Effector memory CD4-positive, alpha-beta T cell (primary cell): ENCODE results near the gene TRIO.

ENCODE experiments used
- DNase-seq, 3 donors: peaks; one replicate each; pipeline ENCODE4 v3.0.0-alpha.2; 2020
- H3K27ac ChIP-seq: 2 replicates; pipeline ENCODE4 v1.7.0; 2013; ENCODE audit warnings: mild to moderate bottlenecking, low read length, moderate library complexity; ENCODE audit not compliant: insufficient read depth, poor library complexity, severe bottlenecking
- H3K27me3 ChIP-seq: replicated peaks from 2 replicates; pipeline ENCODE4 v1.7.0; 2013; ENCODE audit warnings: mild to moderate bottlenecking, low read length; ENCODE audit not compliant: insufficient read depth, control insufficient read depth, poor library complexity, severe bottlenecking
- H3K36me3 ChIP-seq: 2 replicates; pipeline ENCODE4 v1.7.0; 2013; ENCODE audit warnings: mild to moderate bottlenecking, low read length, moderate library complexity; ENCODE audit not compliant: control insufficient read depth, insufficient read depth
- H3K4me1 ChIP-seq: 2 replicates; pipeline ENCODE4 v1.7.0; 2013; ENCODE audit warnings: low read length, mild to moderate bottlenecking; ENCODE audit not compliant: control insufficient read depth, insufficient read depth, poor library complexity, severe bottlenecking
- H3K4me3 ChIP-seq: 2 replicates; pipeline ENCODE4 v1.7.0; 2013; ENCODE audit warnings: low read length, low read depth, mild to moderate bottlenecking; ENCODE audit not compliant: insufficient read depth, poor library complexity, severe bottlenecking
- H3K9me3 ChIP-seq: 2 replicates; pipeline ENCODE4 v1.7.0; 2013; ENCODE audit warnings: mild to moderate bottlenecking, low read length, moderate library complexity; ENCODE audit not compliant: control insufficient read depth

The TRIO gene

DNA sequence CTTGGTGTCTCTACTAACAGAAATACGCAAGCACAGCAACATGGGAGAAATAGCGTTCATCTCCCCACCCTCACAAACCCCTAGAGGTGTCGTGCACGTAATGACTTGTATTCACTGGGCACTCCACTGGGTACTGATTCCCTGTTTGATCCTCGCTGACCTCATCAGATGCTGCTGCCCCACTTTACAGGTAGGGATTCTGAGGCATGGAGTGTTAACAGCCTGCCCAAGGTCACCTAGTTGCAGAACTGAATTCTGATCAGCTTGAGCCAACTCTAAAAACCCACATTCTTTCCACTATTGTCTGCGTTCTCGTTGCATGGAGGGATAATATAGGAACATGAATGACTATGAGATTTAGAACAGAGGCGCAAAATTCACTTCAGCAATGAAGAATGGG lies 96.3 kb downstream of the TRIO start:
- H3K4me1 ChIP-seq = no peaks in the 10 kb centered on the region
- no peaks in the 10 kb centered on the region for H3K27me3 ChIP-seq
- no peak for DNase-seq
- no peak overlapping the region for H3K4me3 ChIP-seq
- H3K9me3 ChIP-seq = no peaks in the 10 kb centered on the region
- no peak overlapping the region for H3K27ac ChIP-seq
- H3K36me3 ChIP-seq = no peaks in the 10 kb centered on the region

- no peak for DNase-seq
- Histone ChIP-seq H3K9me3 (no peaks in the 10 kb centered on the region), H3K36me3 (no peaks in the 10 kb centered on the region), H3K4me1 (no peaks in the 10 kb centered on the region), H3K27me3 (no peaks in the 10 kb centered on the region), H3K4me3 (no peak overlapping the region), H3K27ac (no peak overlapping the region)
Measured at GRCh38 chr5:14239951-14240350, 96.8 kb downstream of the TRIO start.

GRCh38 chr5:14240359-14240758 lies 97.2 kb downstream of the TRIO start:
- DNase-seq = no peak
- H3K36me3 ChIP-seq = no peaks in the 10 kb centered on the region
- no peak overlapping the region for H3K4me3 ChIP-seq
- H3K27ac ChIP-seq = no peak overlapping the region
- H3K27me3 ChIP-seq = no peaks in the 10 kb centered on the region
- H3K4me1 ChIP-seq = no peaks in the 10 kb centered on the region
- H3K9me3 ChIP-seq = no peaks in the 10 kb centered on the region

- Histone ChIP-seq H3K27me3 (no peaks in the 10 kb centered on the region), H3K9me3 (no peaks in the 10 kb centered on the region), H3K4me3 (no peak overlapping the region), H3K4me1 (no peaks in the 10 kb centered on the region), H3K27ac (no peak overlapping the region), H3K36me3 (no peaks in the 10 kb centered on the region)
- DNase-seq = no peak
Measured at GRCh38 chr5:14241141-14241540, 98.0 kb downstream of the TRIO start.

DNA sequence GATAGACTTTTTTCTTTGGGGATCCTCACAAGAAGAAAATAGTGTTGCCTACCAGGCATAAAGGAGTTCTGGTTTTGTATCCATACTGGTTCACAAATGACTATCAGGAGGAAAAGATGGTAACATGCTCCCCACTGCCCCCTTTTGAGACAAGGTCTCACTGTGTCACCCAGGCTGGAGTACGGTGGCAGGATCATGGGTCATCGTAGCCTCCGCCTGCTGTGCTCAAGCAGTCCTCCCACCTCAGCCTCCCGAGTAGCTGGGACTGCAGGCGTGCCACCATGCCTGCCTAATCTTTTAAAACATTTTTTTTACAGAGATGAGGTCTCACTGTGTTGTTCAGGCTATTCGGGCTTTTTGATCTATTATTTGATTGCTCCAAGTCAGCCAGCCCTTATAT lies 99.3 kb downstream of the TRIO start:
- H3K4me1 ChIP-seq = no peaks in the 10 kb centered on the region
- H3K27ac ChIP-seq = no peak overlapping the region
- no peak for DNase-seq
- H3K36me3 ChIP-seq = no peaks in the 10 kb centered on the region
- H3K9me3 ChIP-seq = no peaks in the 10 kb centered on the region
- H3K4me3 ChIP-seq = no peak overlapping the region
- no peaks in the 10 kb centered on the region for H3K27me3 ChIP-seq

- Histone ChIP-seq H3K4me3 (no peak overlapping the region), H3K27ac (no peak overlapping the region), H3K9me3 (no peaks in the 10 kb centered on the region), H3K4me1 (no peaks in the 10 kb centered on the region), H3K36me3 (no peaks in the 10 kb centered on the region), H3K27me3 (no peaks in the 10 kb centered on the region)
- no peak for DNase-seq
Measured at GRCh38 chr5:14242871-14243383, 99.8 kb downstream of the TRIO start.

- Histone ChIP-seq H3K27ac (no peak overlapping the region), H3K36me3 (no peaks in the 10 kb centered on the region), H3K4me1 (no peaks in the 10 kb centered on the region)
Measured at GRCh38 chr5:14243766-14244165, 100.6 kb downstream of the TRIO start.

DNA sequence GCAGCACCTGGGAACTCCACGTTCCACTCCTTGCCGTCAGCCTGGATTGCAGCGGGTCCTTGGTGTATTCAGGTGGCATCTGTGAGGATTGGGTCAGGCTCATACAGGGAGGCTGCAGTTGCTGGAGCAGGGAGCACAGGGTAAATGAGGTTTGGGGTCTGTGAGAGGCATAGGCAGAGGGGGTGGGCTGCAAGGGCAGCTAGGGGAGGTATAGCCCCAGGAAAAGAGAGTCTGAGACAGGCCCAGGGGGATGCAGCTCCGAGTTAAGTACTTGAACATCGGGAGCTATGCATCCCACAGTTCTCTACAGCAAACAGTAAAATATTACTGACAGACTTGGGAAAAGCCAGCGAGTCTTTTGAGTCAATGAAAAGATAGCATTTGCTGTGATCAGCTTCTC lies 101.6 kb downstream of the TRIO start:
- H3K4me3 ChIP-seq = no peak overlapping the region
- no peaks in the 10 kb centered on the region for H3K36me3 ChIP-seq
- H3K4me1 ChIP-seq = no peaks in the 10 kb centered on the region
- no peaks in the 10 kb centered on the region for H3K27me3 ChIP-seq
- H3K9me3 ChIP-seq = no peaks in the 10 kb centered on the region
- H3K27ac ChIP-seq = no peak overlapping the region
- no peak for DNase-seq

More at GRCh38 chr5:14243766-14244165, 100.6 kb downstream of the TRIO start:
- no peak overlapping the region for H3K4me3 ChIP-seq
- H3K9me3 ChIP-seq = no peaks in the 10 kb centered on the region
- no peaks in the 10 kb centered on the region for H3K27me3 ChIP-seq
- no peak for DNase-seq

GRCh38 chr5:14245132-14245925 lies 102.2 kb downstream of the TRIO start:
- Histone ChIP-seq H3K27ac (no peak overlapping the region), H3K9me3 (no peaks in the 10 kb centered on the region), H3K27me3 (no peaks in the 10 kb centered on the region), H3K4me1 (no peaks in the 10 kb centered on the region), H3K4me3 (no peak overlapping the region), H3K36me3 (no peaks in the 10 kb centered on the region)
- DNase-seq = no peak

GRCh38 chr5:14246350-14247053 lies 103.4 kb downstream of the TRIO start:
- H3K36me3 ChIP-seq = no peaks in the 10 kb centered on the region
- H3K9me3 ChIP-seq = no peaks in the 10 kb centered on the region
- no peaks in the 10 kb centered on the region for H3K27me3 ChIP-seq
- no peak overlapping the region for H3K27ac ChIP-seq
- H3K4me1 ChIP-seq = no peaks in the 10 kb centered on the region
- no peak for DNase-seq
- no peak overlapping the region for H3K4me3 ChIP-seq
